ENCODE results near the gene CLCN5.

DNA sequence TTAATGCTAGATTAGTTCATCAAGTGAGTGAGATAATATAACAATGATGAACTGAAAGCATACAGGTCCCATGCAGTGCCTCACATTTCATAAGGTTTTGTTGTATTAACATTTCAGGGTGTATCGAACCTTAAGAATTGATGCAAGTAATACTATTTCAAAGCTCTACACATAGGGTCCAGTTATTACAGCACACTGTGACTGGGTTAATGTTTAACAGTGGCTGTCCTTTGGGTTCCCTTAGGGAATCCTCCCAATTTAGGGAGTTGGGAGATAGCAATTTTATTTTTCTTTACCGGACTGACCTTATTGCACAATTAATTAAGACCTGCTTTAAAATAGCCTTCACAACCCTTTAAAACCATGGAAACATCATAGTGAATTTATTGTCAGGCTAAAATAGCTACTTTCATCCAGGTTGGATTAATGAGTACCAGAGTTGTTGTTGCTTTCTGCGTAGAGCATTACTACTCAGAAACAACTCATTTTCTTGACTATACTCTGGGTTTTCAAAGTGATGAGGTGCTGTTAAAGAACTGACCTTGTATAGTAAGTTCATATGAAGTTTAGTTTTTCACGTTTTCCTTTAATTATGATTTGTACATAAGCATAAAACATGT, 144.0 kb downstream of the CLCN5 start:
- no peak for TF ChIP-seq MYC (CRISPR knock-in tag; IDR thresholded peaks at IDR 0.05; ENCODE audit: borderline replicate concordance)
- TF ChIP-seq EP300 (IDR thresholded peaks at IDR 0.05; ENCODE audit: low read depth in 2 of 2, low read length in 2 of 2), result no peak
- no peak for TF ChIP-seq EP300 (CRISPR knock-in tag; IDR thresholded peaks at IDR 0.05; ENCODE audit: borderline replicate concordance)
- no peak for TF ChIP-seq POLR2AphosphoS5 (IDR thresholded peaks at IDR 0.05; ENCODE audit: low read depth, low read length)
- TF ChIP-seq TARDBP (CRISPR knock-in tag; IDR thresholded peaks at IDR 0.05), result no peak
- TF ChIP-seq, protein P1, sequence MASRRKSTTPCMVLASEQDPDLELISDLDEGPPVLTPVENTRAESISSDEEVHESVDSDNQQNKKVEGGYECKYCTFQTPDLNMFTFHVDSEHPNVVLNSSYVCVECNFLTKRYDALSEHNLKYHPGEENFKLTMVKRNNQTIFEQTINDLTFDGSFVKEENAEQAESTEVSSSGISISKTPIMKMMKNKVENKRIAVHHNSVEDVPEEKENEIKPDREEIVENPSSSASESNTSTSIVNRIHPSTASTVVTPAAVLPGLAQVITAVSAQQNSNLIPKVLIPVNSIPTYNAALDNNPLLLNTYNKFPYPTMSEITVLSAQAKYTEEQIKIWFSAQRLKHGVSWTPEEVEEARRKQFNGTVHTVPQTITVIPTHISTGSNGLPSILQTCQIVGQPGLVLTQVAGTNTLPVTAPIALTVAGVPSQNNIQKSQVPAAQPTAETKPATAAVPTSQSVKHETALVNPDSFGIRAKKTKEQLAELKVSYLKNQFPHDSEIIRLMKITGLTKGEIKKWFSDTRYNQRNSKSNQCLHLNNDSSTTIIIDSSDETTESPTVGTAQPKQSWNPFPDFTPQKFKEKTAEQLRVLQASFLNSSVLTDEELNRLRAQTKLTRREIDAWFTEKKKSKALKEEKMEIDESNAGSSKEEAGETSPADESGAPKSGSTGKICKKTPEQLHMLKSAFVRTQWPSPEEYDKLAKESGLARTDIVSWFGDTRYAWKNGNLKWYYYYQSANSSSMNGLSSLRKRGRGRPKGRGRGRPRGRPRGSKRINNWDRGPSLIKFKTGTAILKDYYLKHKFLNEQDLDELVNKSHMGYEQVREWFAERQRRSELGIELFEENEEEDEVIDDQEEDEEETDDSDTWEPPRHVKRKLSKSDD (CRISPR knock-in tag; IDR thresholded peaks at IDR 0.05; ENCODE audit: low read depth), result no peak
